Hepatocyte (in vitro differentiated cells): ENCODE data around the gene VRK1.

Experiments used
- EZH2phosphoT487 ChIP-seq: fragments of 200-600 bp; sonication (generic); IDR thresholded peaks from one replicate; pipeline ENCODE4 v1.6.1; 2018; ENCODE audit warnings: antibody characterized with exemption, mild to moderate bottlenecking, low read depth, moderate library complexity; ENCODE audit not compliant: unreplicated experiment, severe bottlenecking
- TF ChIP-seq, protein P1 (sequence below): fragments of 200-600 bp; sonication (generic); IDR thresholded peaks from 2 replicates; pipeline ENCODE4 v1.5.1; 2016; ENCODE audit warnings: antibody characterized with exemption, mild to moderate bottlenecking; ENCODE audit not compliant: poor library complexity

DNA sequence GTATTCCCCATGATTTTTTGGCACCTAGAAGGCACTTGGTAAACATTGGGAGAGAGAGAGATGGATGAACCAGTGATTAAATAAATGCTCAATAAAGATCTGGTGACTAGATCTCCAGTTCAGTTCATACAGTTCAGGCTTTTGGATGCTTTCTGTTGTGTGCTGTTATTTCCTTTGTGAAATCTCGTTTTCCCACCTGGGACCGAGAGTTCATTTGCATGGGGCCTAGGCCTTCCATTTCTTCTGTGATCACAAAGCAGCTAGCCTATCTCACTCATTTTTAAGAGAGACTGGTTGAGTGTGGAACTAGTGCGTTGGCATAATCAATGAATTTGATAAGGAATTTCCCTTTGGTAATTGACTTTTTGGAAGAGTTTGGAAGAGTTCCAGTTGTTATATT, 104.0 kb downstream of the VRK1 start:
- TF ChIP-seq, protein P1, sequence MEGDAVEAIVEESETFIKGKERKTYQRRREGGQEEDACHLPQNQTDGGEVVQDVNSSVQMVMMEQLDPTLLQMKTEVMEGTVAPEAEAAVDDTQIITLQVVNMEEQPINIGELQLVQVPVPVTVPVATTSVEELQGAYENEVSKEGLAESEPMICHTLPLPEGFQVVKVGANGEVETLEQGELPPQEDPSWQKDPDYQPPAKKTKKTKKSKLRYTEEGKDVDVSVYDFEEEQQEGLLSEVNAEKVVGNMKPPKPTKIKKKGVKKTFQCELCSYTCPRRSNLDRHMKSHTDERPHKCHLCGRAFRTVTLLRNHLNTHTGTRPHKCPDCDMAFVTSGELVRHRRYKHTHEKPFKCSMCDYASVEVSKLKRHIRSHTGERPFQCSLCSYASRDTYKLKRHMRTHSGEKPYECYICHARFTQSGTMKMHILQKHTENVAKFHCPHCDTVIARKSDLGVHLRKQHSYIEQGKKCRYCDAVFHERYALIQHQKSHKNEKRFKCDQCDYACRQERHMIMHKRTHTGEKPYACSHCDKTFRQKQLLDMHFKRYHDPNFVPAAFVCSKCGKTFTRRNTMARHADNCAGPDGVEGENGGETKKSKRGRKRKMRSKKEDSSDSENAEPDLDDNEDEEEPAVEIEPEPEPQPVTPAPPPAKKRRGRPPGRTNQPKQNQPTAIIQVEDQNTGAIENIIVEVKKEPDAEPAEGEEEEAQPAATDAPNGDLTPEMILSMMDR, result no peak
- TF ChIP-seq EZH2phosphoT487, result no peak
